Activated CD4-positive, alpha-beta T cell treated with anti-CD3 and anti-CD28 coated beads, Interleukin-2, Interleukin-4, amounts not matched to agents 100 ng/mL and 50 ng/mL, durations not matched to agents 16 hours and 8 hours (primary cell): ENCODE results near the gene LPIN2.
"Not testable (repeated sequence)": the region's sequence is repeated elsewhere in the genome, so short reads cannot be mapped to it uniquely, and the experiment has no call there.

Source experiments
- DNase-seq: peaks from one replicate; pipeline ENCODE4 v3.0.0-alpha.2; 2020; ENCODE audit warnings: low spot score

LPIN2 gene, protein sequence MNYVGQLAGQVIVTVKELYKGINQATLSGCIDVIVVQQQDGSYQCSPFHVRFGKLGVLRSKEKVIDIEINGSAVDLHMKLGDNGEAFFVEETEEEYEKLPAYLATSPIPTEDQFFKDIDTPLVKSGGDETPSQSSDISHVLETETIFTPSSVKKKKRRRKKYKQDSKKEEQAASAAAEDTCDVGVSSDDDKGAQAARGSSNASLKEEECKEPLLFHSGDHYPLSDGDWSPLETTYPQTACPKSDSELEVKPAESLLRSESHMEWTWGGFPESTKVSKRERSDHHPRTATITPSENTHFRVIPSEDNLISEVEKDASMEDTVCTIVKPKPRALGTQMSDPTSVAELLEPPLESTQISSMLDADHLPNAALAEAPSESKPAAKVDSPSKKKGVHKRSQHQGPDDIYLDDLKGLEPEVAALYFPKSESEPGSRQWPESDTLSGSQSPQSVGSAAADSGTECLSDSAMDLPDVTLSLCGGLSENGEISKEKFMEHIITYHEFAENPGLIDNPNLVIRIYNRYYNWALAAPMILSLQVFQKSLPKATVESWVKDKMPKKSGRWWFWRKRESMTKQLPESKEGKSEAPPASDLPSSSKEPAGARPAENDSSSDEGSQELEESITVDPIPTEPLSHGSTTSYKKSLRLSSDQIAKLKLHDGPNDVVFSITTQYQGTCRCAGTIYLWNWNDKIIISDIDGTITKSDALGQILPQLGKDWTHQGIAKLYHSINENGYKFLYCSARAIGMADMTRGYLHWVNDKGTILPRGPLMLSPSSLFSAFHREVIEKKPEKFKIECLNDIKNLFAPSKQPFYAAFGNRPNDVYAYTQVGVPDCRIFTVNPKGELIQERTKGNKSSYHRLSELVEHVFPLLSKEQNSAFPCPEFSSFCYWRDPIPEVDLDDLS

GRCh38 chr18:3013024-3013804 lies at the start of gene LPIN2:
Gene LPIN2, minus strand, starts transcription at chr18:3013144. Its CDS starts 52,304 bp downstream, at chr18:2960840.
- peak; percentile 96 for DNase-seq

DNA sequence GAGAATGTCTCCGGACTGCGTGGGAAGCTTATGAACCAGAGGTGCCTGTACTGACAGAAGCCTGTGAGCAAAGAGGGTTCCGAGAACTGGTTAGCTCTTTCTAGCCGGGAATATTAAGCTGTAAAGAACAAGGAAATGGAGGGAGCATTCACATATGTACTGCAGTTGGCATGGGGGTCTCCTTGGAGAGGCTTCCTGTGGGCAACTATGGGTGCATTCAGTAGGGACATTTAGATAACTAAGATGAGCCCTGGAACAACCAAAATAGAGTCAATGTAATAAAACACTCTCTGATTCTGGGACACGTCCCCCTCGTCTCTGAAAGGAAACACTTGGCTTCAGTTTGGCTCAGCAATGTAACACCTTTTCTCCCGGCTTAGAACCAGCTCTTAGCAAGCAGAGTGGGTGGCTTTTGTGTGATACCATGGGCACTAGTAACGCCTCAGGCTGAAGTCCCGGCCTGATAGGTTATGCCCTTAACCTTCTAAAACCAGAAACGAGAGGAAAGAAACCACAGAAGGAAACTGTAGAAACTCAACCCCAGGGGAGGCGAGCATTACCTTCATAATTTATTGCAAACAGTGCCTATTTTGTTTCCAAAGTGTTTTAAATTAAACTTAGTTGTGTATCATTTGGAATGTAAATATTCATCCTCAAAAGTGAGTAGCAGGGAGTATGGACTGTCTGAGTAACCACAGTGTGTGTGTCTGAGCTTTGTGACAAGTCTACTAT lies 48.8 kb upstream of the LPIN2 start:
- peak; percentile 81 for DNase-seq

GRCh38 chr18:3060667-3061580 lies 48.0 kb upstream of the LPIN2 start:
- peak; percentile 67 for DNase-seq

- DNase-seq: peak; percentile 69
Measured at GRCh38 chr18:3059272-3059671, 46.3 kb upstream of the LPIN2 start.

DNA sequence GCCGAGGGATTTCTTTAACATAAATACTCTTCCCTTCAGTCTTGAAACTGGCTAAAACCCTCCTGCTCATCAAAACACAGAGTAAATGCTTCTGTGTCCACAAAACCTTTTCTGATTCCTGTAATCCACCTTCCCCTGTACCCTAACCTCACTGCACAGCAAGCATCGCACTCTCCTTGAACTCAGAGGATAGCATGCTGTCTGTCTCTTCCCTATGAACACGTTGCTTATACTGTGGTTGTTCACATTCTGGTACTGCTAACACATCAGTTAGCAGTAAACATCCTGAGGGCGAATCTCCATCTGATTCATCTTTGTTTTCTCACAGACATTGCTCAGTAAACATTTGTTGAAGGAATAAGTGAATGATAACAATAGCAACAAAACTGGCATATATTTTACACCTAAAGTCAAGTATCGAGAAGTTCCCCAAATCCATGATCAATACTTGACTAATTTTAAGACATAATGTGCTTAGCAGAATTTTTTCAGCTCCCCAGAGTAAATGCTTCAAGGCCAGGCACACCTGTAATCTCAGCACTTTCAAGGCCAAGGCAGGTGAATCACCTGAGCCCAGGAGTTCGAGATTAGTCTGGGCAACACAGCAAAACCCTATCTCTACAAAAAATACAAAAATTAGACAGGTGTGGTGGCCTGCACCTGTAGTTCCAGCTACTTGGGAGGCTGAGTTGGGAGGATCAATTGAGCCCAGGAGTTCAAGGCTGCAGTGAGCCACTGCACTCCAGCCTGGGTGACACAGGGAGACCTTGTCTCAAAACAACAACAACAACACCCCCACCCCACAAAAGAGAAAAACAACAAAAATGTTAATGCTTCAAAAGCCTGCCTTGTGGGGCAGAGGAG lies 45.6 kb upstream of the LPIN2 start:
- DNase-seq: peak; percentile 67

- no peak for DNase-seq
Measured at GRCh38 chr18:3057526-3057925, 44.6 kb upstream of the LPIN2 start.

DNA sequence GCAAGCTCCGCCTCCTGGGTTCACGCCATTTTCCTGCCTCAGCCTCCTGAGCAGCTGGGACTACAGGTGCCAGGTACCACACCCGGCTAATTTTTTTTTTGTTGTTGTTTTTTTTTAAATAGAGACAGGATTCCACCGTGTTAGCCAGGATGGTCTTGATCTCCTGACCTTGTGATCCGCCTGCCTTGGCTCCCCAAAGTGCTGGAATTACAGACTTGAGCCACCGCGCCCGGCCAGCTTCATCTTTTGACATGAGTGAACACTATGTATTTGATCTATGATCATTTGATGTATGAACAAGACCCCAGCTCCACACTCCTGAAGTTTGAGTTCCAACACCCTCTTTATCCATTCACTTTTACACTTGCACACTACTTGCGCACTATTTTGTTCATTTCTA lies 43.4 kb upstream of the LPIN2 start:
- DNase-seq: no peak

DNA sequence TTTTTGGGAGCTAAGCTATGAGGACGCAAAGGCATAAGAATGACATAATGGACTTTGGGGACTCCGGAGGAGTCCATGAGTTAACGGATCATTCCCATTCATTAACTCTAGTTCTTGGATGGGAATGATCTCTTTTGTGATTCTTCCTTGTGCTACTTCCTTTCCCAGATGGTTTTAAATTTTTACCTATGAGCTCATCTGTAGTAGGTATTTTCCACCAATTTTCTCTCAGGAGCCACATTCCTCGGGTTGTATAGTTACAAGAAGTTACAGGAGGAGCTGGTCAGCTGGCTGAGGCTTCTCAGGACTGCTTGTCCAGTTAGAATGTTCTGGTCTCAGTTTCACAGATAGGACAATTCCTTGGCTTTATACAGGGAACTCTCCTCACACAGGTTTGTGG lies 42.9 kb upstream of the LPIN2 start:
- DNase-seq: no peak

DNA sequence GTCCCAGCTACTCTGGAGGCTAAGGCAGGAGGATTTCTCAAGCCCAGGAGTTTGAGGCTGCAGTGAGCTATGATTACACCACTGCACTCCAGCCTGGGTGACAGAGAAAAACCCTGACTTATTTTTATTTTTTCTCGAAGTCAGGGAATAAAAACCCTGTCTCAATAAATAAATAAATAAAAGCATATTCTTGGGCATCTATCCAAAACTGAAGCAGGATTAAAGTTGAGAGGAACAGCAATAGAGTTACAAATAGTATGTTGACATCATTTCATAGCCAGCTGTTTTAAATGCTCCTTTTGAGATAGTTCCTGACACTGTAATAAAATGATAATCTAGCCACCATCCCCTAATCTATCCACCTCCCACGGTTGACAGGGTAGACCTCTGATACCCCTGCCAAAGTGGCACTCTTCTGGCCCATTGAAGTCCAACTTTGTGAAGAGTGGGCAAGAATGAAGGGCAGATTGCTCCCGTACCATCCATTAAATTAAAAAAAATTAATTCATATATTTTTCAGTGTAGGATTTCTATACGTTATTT lies 42.3 kb upstream of the LPIN2 start:
- no peak for DNase-seq

DNA sequence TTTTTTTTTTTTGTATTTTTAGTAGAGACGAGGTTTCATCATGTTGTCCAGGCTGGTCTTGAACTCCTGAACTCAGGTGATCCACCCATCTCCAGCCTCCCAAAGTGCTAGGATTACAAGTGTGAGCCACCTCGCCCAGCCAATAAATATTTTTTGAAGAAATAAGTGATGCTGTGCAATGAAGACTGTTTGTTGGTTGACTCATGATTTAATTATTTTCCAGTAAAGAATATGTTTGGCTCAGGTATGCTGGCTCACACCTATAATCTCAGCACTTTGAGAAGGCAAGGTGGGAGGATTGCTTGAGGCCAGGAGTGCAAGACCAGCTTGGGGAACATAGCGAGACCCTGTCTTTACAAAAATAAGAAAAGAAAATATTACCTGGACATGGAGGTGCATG lies 41.8 kb upstream of the LPIN2 start:
- no peak for DNase-seq

- no peak for DNase-seq
Measured at GRCh38 chr18:3054214-3054613, 41.3 kb upstream of the LPIN2 start.

DNA sequence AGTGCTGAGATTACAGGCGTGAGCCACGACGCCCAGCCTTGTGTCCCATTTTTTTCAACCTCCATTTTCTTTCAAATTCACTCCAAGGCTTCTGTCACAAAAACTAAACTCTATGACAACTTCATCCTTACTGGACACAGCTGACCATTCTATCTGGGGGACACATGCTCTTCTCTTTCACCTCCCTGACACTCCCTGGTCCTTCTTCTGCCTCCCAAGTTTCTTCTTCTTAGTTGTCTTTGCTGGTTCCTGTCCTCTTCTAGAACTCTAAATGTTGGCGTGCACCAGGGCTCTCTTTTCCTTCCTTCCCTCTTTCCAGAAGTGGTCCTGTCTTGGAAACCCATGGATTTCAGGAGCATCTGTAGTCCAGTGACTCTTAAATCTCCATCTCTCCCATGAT lies 40.1 kb upstream of the LPIN2 start:
- no peak for DNase-seq

- DNase-seq: no peak
Measured at GRCh38 chr18:3052411-3052758, 39.4 kb upstream of the LPIN2 start.

GRCh38 chr18:3051718-3052410 lies 38.9 kb upstream of the LPIN2 start:
- DNase-seq: no peak

DNA sequence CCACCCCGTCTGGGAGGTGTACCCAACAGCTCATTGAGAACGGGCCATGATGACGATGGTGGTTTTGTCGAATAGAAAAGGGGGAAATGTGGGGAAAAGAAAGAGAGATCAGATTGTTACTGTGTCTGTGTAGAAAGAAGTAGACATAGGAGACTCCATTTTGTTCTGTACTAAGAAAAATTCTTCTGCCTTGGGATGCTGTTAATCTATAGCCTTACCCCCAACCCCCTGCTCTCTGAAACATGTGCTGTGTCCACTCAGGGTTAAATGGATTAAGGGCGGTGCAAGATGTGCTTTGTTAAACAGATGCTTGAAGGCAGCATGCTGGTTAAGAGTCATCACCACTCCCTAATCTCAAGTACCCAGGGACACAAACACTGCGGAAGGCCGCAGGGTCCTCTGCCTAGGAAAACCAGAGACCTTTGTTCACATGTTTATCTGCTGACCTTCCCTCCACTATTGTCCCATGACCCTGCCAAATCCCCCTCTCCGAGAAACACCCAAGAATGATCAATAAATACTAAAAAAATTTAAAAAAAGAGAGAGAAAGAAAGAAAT lies 37.0 kb upstream of the LPIN2 start:
- DNase-seq: not testable (repeated sequence)

- DNase-seq: no peak
Measured at GRCh38 chr18:3048820-3049349, 35.9 kb upstream of the LPIN2 start.

GRCh38 chr18:3048121-3048520 lies 35.2 kb upstream of the LPIN2 start:
- DNase-seq: no peak

GRCh38 chr18:3046216-3046808 lies 33.4 kb upstream of the LPIN2 start:
- peak; percentile 66 for DNase-seq
